HEK293 (cell line): ENCODE measurements around the gene ERVMER34-1.

ENCODE experiments used
- CTCF ChIA-PET: fragments of 350-600 bp; formaldehyde crosslinking; extraction: SDS; loops from one replicate; lab custom pipeline; 2021; ENCODE audit warnings: antibody characterized with exemption; lab: Yijun Ruan, JAX
- POLR2A ChIA-PET: fragments of 300-600 bp; formaldehyde crosslinking; extraction: SDS; loops from one replicate; lab custom pipeline; 2020; ENCODE audit warnings: antibody characterized with exemption, inconsistent platforms; lab: Yijun Ruan, JAX
- H3K27ac ChIP-seq: fragments of 200-500 bp; sonication (Bioruptor generic); 2 replicates; pipeline ENCODE4 v1.5.1; 2014; ENCODE audit warnings: low read depth, low read length, control low read depth, inconsistent platforms; ENCODE audit errors: extremely low read depth
- H3K36me3 ChIP-seq, 2 experiments: fragments of 200-500 bp in 1 of 2; sonication (Bioruptor generic) in 1 of 2; 1 replicate in 1 of 2; 2 replicates in 1 of 2; pipeline ENCODE4 v1.5.1; 2014 to 2017; ENCODE audit warnings: inconsistent platforms in 2 of 2, low read length in 2 of 2; ENCODE audit not compliant: control insufficient read depth in 2 of 2, insufficient read depth in 1 of 2
- H3K4me1 ChIP-seq: fragments of 200-500 bp; sonication (Bioruptor generic); 2 replicates; pipeline ENCODE4 v1.5.1; 2014; ENCODE audit warnings: mild to moderate bottlenecking, low read length, inconsistent platforms; ENCODE audit not compliant: control insufficient read depth, insufficient read depth
- H3K4me3 ChIP-seq: 2 replicates; pipeline ENCODE4 v1.5.1; 2011; ENCODE audit warnings: low read depth, mild to moderate bottlenecking, control low read depth, low read length, moderate library complexity
- H3K9me3 ChIP-seq: fragments of 200-500 bp; sonication (Bioruptor generic); 2 replicates; pipeline ENCODE4 v1.5.1; 2014; ENCODE audit warnings: low read depth, low read length, inconsistent platforms; ENCODE audit not compliant: control insufficient read depth, insufficient read depth
- GLI4 ChIP-seq: fragments of 450-650 bp; formaldehyde crosslinking; IDR thresholded peaks from 2 replicates; pipeline ENCODE4 v1.5.1; 2016; ENCODE audit warnings: missing biosample characterization, missing genetic modification characterization
- GLIS1 ChIP-seq: fragments of 450-650 bp; formaldehyde crosslinking; IDR thresholded peaks from 2 replicates; pipeline ENCODE4 v1.5.1; 2016; ENCODE audit warnings: missing biosample characterization, missing genetic modification characterization
- INSM2 ChIP-seq: fragments of 450-650 bp; formaldehyde crosslinking; IDR thresholded peaks from 2 replicates; pipeline ENCODE4 v1.5.1; 2016; ENCODE audit warnings: missing biosample characterization, missing genetic modification characterization
- KLF9 ChIP-seq: fragments of 450-650 bp; formaldehyde crosslinking; IDR thresholded peaks from 2 replicates; pipeline ENCODE4 v1.5.1; 2016; ENCODE audit warnings: missing biosample characterization, missing genetic modification characterization, low read depth
- MEIS1 ChIP-seq: sonication (generic); formaldehyde crosslinking; IDR thresholded peaks from 2 replicates; pipeline ENCODE4 v1.8.1; 2022; ENCODE audit warnings: missing genetic modification reagents, mild to moderate bottlenecking, borderline replicate concordance
- RBAK ChIP-seq: fragments of 450-650 bp; formaldehyde crosslinking; IDR thresholded peaks from 2 replicates; pipeline ENCODE4 v1.5.1; 2016; ENCODE audit warnings: missing biosample characterization, missing genetic modification characterization
- ZBTB26 ChIP-seq: fragments of 450-650 bp; formaldehyde crosslinking; optimal IDR thresholded peaks from 2 replicates; pipeline ENCODE3; 2016; ENCODE audit warnings: missing biosample characterization, mild to moderate bottlenecking, missing genetic modification characterization
- ZBTB8A ChIP-seq: fragments of 450-650 bp; formaldehyde crosslinking; IDR thresholded peaks from 2 replicates; pipeline ENCODE4 v1.5.1; 2016; ENCODE audit warnings: missing biosample characterization, missing genetic modification characterization
- ZNF140 ChIP-seq: fragments of 450-650 bp; formaldehyde crosslinking; IDR thresholded peaks from 2 replicates; pipeline ENCODE4 v1.5.1; 2016; ENCODE audit warnings: missing biosample characterization, missing genetic modification characterization
- ZNF146 ChIP-seq: fragments of 450-650 bp; formaldehyde crosslinking; IDR thresholded peaks from 2 replicates; pipeline ENCODE4 v1.5.1; 2016; ENCODE audit warnings: missing biosample characterization, missing genetic modification characterization
- ZNF274 ChIP-seq, 2 experiments: fragments of 200-500 bp in 1 of 2; fragments of 450-650 bp in 1 of 2; sonication (Bioruptor generic) in 1 of 2; formaldehyde crosslinking in 1 of 2; IDR thresholded peaks; 2 replicates each; pipeline versions ENCODE4 v1.5.1 to v1.6.1; 2014 to 2016; ENCODE audit warnings: borderline replicate concordance in 1 of 2, inconsistent platforms in 1 of 2, low read length in 1 of 2, missing biosample characterization in 1 of 2, missing genetic modification characterization in 1 of 2
- ZNF302 ChIP-seq: fragments of 450-650 bp; formaldehyde crosslinking; IDR thresholded peaks from 2 replicates; pipeline ENCODE4 v1.5.1; 2016; ENCODE audit warnings: missing biosample characterization, missing genetic modification characterization, low read depth
- ZNF354C ChIP-seq: fragments of 450-650 bp; formaldehyde crosslinking; IDR thresholded peaks from 2 replicates; pipeline ENCODE4 v1.5.1; 2016; ENCODE audit warnings: missing biosample characterization, missing genetic modification characterization, low read depth, borderline replicate concordance
- ZNF404 ChIP-seq: fragments of 450-650 bp; formaldehyde crosslinking; IDR thresholded peaks from 2 replicates; pipeline ENCODE4 v1.5.1; 2017; ENCODE audit warnings: missing biosample characterization, missing genetic modification characterization
- ZNF510 ChIP-seq: fragments of 450-650 bp; formaldehyde crosslinking; IDR thresholded peaks from 2 replicates; pipeline ENCODE4 v1.5.1; 2018; ENCODE audit warnings: mild to moderate bottlenecking, missing genetic modification characterization, missing biosample characterization; ENCODE audit not compliant: insufficient replicate concordance
- ZNF521 ChIP-seq: fragments of 450-650 bp; formaldehyde crosslinking; IDR thresholded peaks from 2 replicates; pipeline ENCODE4 v1.5.1; 2017; ENCODE audit warnings: missing biosample characterization, mild to moderate bottlenecking, missing genetic modification characterization
- ZNF529 ChIP-seq: fragments of 450-650 bp; formaldehyde crosslinking; IDR thresholded peaks from 2 replicates; pipeline ENCODE4 v1.5.1; 2017; ENCODE audit warnings: missing genetic modification characterization, missing biosample characterization; ENCODE audit not compliant: insufficient replicate concordance
- ZNF560 ChIP-seq: fragments of 450-650 bp; formaldehyde crosslinking; IDR thresholded peaks from 2 replicates; pipeline ENCODE4 v1.5.1; 2017; ENCODE audit warnings: missing biosample characterization, missing genetic modification characterization, borderline replicate concordance
- ZNF600 ChIP-seq: fragments of 450-650 bp; formaldehyde crosslinking; IDR thresholded peaks from 2 replicates; pipeline ENCODE4 v1.5.1; 2016; ENCODE audit warnings: missing biosample characterization, missing genetic modification characterization
- ZSCAN30 ChIP-seq: fragments of 450-650 bp; IDR thresholded peaks from 2 replicates; pipeline ENCODE4 v1.5.1; 2018; ENCODE audit warnings: missing biosample characterization, mild to moderate bottlenecking, missing genetic modification characterization, moderate library complexity
- ZXDB ChIP-seq: fragments of 450-650 bp; formaldehyde crosslinking; IDR thresholded peaks from 2 replicates; pipeline ENCODE4 v1.5.1; 2016; ENCODE audit warnings: missing biosample characterization, missing genetic modification characterization
- TF ChIP-seq, protein P1 (sequence below): fragments of 450-650 bp; formaldehyde crosslinking; IDR thresholded peaks from 2 replicates; pipeline ENCODE4 v1.5.1; 2016; ENCODE audit warnings: missing biosample characterization, missing genetic modification characterization
- TF ChIP-seq, protein P2 (sequence below): fragments of 450-650 bp; formaldehyde crosslinking; IDR thresholded peaks from 2 replicates; pipeline ENCODE4 v1.5.1; 2017; ENCODE audit warnings: missing biosample characterization, mild to moderate bottlenecking, missing genetic modification characterization, moderate library complexity
- TF ChIP-seq, protein P3 (sequence below): fragments of 450-650 bp; formaldehyde crosslinking; conservative IDR thresholded peaks from 2 replicates; pipeline ENCODE4 v1.5.1; 2016; ENCODE audit warnings: low read depth, missing biosample characterization, missing genetic modification characterization

ERVMER34-1 gene

GRCh38 chr4:52760256-52760655 is 9.0 kb upstream of the ERVMER34-1 start:
- no peak overlapping the region for H3K27ac ChIP-seq
- no peaks in the 10 kb centered on the region for H3K9me3 ChIP-seq
- ChIA-PET POLR2A (no interaction called here), CTCF (no interaction called here)
- no peak overlapping the region for H3K4me3 ChIP-seq
- H3K4me1 ChIP-seq: no peaks in the 10 kb centered on the region
- H3K36me3 ChIP-seq: no peaks in the 10 kb centered on the region
- no peak for TF ChIP-seq MEIS1 (CRISPR knock-in tag)
- no peak for TF ChIP-seq ZNF404
- no peak for TF ChIP-seq ZBTB26 (tag by site-specific recombination)
- TF ChIP-seq ZNF600 (tag by site-specific recombination): no peak
- TF ChIP-seq INSM2 (tag by site-specific recombination): no peak
- TF ChIP-seq ZXDB (tag by site-specific recombination): no peak
- TF ChIP-seq ZBTB8A: no peak
- TF ChIP-seq, protein P1, sequence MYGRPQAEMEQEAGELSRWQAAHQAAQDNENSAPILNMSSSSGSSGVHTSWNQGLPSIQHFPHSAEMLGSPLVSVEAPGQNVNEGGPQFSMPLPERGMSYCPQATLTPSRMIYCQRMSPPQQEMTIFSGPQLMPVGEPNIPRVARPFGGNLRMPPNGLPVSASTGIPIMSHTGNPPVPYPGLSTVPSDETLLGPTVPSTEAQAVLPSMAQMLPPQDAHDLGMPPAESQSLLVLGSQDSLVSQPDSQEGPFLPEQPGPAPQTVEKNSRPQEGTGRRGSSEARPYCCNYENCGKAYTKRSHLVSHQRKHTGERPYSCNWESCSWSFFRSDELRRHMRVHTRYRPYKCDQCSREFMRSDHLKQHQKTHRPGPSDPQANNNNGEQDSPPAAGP (tag by site-specific recombination): no peak
- TF ChIP-seq ZNF274 (IDR thresholded peaks at IDR 0.05; ENCODE audit: low read length): no peak
- TF ChIP-seq ZNF274 (tag by site-specific recombination; IDR thresholded peaks at IDR 0.05; ENCODE audit: borderline replicate concordance): no peak
- TF ChIP-seq RBAK (tag by site-specific recombination): no peak
- TF ChIP-seq GLIS1 (tag by site-specific recombination): no peak
- TF ChIP-seq, protein P2, sequence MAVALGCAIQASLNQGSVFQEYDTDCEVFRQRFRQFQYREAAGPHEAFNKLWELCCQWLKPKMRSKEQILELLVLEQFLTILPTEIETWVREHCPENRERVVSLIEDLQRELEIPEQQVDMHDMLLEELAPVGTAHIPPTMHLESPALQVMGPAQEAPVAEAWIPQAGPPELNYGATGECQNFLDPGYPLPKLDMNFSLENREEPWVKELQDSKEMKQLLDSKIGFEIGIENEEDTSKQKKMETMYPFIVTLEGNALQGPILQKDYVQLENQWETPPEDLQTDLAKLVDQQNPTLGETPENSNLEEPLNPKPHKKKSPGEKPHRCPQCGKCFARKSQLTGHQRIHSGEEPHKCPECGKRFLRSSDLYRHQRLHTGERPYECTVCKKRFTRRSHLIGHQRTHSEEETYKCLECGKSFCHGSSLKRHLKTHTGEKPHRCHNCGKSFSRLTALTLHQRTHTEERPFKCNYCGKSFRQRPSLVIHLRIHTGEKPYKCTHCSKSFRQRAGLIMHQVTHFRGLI (tag by site-specific recombination): no peak

DNA sequence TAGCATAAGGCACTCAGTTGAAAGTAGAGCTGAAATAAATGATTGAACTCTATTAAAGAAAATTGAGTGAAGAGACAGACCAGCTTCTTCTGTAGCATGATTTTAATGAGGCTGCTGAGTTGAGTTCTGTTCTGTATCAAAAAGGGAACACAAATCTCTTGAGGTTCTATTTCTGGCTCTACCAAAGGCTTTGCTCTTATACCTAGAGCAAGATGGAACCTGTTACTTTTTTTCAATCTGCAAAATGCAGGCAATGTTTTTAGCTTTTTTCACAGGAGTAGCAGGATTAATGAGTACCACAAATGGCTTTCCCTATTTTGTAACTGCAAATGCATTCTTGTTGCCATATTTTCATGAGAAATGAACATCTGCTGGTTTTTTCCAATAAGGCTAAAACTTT is 4.2 kb upstream of the ERVMER34-1 start:
- POLR2A ChIA-PET: interaction anchor here (1.7 kb wide), 1 partner anchor 43 kb away, joined by 5 read pairs; no protein-coding TSS in a partner anchor
- CTCF ChIA-PET: interaction anchor here (0.6 to 0.7 kb wide), 3 partner anchors 152 to 320 kb away, joined by 3 to 4 read pairs (median 3); no protein-coding TSS in a partner anchor

DNA sequence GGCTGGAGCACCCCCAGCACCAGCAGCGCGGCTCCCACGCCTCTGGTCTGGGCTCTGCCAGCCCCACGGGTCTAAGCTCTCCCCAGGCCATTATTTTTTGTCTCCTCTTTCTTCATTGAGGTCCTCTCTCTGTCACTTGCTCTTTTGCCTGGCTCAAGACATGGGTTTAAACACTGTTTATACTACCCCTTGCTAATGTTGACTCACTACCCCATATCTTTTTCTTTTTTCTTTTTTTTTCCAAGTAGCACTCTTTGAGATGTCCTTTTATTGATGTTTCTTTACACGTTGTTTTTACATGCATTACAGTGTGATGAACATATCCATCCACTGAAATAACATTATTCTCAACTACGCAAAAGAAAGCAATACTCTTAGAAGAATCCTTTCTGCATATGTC is 1.7 kb upstream of the ERVMER34-1 start:
- ChIA-PET POLR2A (no interaction called here), CTCF (no interaction called here)
- Histone ChIP-seq H3K27ac (no peak overlapping the region), H3K36me3 (no peaks in the 10 kb centered on the region), H3K9me3 (no peaks in the 10 kb centered on the region), H3K4me1 (no peaks in the 10 kb centered on the region), H3K4me3 (no peak overlapping the region)
- TF ChIP-seq GLIS1 (tag by site-specific recombination) (peak; percentile 66), ZSCAN30 (no peak), ZNF404 (no peak), KLF9 (tag by site-specific recombination) (no peak), ZNF354C (no peak)
- TF ChIP-seq, protein P3, sequence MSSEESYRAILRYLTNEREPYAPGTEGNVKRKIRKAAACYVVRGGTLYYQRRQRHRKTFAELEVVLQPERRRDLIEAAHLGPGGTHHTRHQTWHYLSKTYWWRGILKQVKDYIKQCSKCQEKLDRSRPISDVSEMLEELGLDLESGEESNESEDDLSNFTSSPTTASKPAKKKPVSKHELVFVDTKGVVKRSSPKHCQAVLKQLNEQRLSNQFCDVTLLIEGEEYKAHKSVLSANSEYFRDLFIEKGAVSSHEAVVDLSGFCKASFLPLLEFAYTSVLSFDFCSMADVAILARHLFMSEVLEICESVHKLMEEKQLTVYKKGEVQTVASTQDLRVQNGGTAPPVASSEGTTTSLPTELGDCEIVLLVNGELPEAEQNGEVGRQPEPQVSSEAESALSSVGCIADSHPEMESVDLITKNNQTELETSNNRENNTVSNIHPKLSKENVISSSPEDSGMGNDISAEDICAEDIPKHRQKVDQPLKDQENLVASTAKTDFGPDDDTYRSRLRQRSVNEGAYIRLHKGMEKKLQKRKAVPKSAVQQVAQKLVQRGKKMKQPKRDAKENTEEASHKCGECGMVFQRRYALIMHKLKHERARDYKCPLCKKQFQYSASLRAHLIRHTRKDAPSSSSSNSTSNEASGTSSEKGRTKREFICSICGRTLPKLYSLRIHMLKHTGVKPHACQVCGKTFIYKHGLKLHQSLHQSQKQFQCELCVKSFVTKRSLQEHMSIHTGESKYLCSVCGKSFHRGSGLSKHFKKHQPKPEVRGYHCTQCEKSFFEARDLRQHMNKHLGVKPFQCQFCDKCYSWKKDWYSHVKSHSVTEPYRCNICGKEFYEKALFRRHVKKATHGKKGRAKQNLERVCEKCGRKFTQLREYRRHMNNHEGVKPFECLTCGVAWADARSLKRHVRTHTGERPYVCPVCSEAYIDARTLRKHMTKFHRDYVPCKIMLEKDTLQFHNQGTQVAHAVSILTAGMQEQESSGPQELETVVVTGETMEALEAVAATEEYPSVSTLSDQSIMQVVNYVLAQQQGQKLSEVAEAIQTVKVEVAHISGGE: no peak

More for the DNA sequence above, 4.2 kb upstream of the ERVMER34-1 start:
- no peaks in the 10 kb centered on the region for H3K36me3 ChIP-seq
- no peak overlapping the region for H3K4me3 ChIP-seq
- no peak for TF ChIP-seq ZNF560 (tag by site-specific recombination)
- no peak for TF ChIP-seq ZSCAN30
- no peak for TF ChIP-seq ZNF510
- TF ChIP-seq ZNF302 (tag by site-specific recombination): no peak
- TF ChIP-seq ZNF140: no peak
- TF ChIP-seq ZXDB (tag by site-specific recombination): no peak
- no peak for TF ChIP-seq GLI4 (tag by site-specific recombination)
- TF ChIP-seq ZNF529 (tag by site-specific recombination): no peak
- TF ChIP-seq ZNF521 (tag by site-specific recombination): no peak
- no peak for TF ChIP-seq ZNF146 (tag by site-specific recombination)
- no peak overlapping the region for H3K27ac ChIP-seq
- no peaks in the 10 kb centered on the region for H3K9me3 ChIP-seq
- no peaks in the 10 kb centered on the region for H3K4me1 ChIP-seq
